Lower leg skin (tissue), 3 donors: Measurements from ENCODE around the gene SAMMSON.

Source experiments
- POLR2A ChIP-seq, 2 donors: fragments of 450-650 bp; IDR thresholded peaks; one replicate each; pipeline ENCODE4 v1.6.1; 2016 to 2017; ENCODE audit warnings: antibody characterized with exemption in 2 of 2, mild to moderate bottlenecking in 1 of 2, moderate library complexity in 1 of 2
- TF ChIP-seq, protein P1 (sequence below), 3 donors: fragments of 450-650 bp; IDR thresholded peaks; one replicate each; pipeline ENCODE4 v1.5.1; 2016; ENCODE audit warnings: antibody characterized with exemption in 3 of 3, mild to moderate bottlenecking in 3 of 3, moderate library complexity in 2 of 3

DNA sequence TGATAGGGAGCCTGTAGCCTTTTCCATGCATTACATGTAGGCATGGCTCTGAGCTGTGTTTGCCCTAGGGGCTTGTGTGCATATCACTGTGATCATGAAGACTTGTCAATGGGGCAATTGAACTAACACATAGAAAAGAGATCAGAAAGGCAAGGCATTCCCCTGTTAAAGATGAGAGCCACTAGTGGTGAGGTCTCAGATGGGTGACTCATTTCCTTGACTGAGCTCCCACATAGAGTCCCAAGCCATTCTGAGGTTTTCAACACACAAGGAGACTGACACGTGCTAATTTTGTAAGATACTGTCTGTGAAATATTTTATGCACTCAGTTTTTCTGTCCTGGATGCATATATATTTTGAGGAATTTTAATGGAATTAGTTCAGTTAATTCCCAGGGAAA lies 53.8 kb downstream of the SAMMSON start:
- TF ChIP-seq, protein P1, sequence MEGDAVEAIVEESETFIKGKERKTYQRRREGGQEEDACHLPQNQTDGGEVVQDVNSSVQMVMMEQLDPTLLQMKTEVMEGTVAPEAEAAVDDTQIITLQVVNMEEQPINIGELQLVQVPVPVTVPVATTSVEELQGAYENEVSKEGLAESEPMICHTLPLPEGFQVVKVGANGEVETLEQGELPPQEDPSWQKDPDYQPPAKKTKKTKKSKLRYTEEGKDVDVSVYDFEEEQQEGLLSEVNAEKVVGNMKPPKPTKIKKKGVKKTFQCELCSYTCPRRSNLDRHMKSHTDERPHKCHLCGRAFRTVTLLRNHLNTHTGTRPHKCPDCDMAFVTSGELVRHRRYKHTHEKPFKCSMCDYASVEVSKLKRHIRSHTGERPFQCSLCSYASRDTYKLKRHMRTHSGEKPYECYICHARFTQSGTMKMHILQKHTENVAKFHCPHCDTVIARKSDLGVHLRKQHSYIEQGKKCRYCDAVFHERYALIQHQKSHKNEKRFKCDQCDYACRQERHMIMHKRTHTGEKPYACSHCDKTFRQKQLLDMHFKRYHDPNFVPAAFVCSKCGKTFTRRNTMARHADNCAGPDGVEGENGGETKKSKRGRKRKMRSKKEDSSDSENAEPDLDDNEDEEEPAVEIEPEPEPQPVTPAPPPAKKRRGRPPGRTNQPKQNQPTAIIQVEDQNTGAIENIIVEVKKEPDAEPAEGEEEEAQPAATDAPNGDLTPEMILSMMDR (IDR thresholded peaks at IDR 0.05), result no peak
- TF ChIP-seq POLR2A (IDR thresholded peaks at IDR 0.05), result no peak
